Ishikawa (cell line): ENCODE data around the gene ZDHHC24.

Experiments
- CREB1 ChIP-seq: IDR thresholded peaks from 2 replicates; pipeline ENCODE4 v1.6.1; 2012; ENCODE audit warnings: low read depth
- FOXM1 ChIP-seq: IDR thresholded peaks from 2 replicates; pipeline ENCODE4 v1.6.1; 2012; ENCODE audit warnings: low read depth, borderline replicate concordance
- YY1 ChIP-seq: IDR thresholded peaks from 2 replicates; pipeline ENCODE4 v1.6.1; 2012; ENCODE audit warnings: low read depth

DNA sequence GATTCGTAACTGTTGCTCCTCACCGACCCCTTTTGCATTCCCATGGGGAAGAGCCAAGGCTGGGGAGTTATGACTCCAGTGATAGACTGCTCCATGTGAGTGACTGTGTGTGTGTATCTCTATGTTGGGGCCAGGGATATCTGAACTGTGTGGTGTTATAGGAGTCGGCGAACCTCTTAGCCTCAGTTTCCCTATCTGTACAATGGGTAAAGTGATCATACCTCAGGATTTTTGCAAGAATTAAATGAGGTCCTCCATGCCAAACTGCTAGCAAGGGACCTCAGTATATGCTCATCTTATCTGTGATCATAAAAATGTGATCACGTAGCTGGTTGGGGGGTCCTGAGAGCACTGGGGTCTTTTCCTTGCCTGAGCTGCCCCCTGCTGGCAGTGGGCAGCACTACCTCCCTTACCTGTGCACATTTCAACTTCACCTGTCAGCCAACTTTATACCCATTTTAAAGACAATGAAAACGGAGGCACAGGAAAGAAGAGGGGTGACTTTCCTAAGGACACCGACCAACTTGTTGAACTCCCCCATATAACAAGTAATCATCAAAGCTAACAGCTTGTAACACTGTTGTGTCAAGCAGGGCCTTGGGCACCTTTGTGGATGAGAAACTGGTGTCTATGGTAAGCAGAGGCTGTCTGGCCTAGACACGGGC is 67.0 kb downstream of the ZDHHC24 start:
- TF ChIP-seq CREB1 (no peak), YY1 (no peak), FOXM1 (no peak)
